ENCODE measurements around the gene NELFB. TPM values are rescaled to one million over a fixed set of nuclear protein-coding genes. Genes with fewer than 3 reads are reported as not detected.

NELFB gene
- total and polyA plus RNA-seq, 4 donors = 30.4 to 56.2 (median 44.2) TPM

GRCh38 chr9:137240318-137240840 is 14.7 kb upstream of the NELFB start:
- peaks cover 0 to 27% (median 9%) of the 10 kb centered on the region in 5 donors for H3K4me1 ChIP-seq (ENCODE audit: control insufficient read depth in 5 of 5, insufficient read depth in 5 of 5, low read length in 5 of 5)

GRCh38 chr9:137240841-137241489 is 14.2 kb upstream of the NELFB start, which contains the start of gene TUBB4B:
TUBB4B (plus strand) TSS chr9:137241287; CDS start chr9:137241361, 74 bp downstream.
- Histone ChIP-seq H3K27ac (ENCODE audit: low read depth in 1 of 2, low read length in 1 of 2) (peak within 1 kb of the TSS; percentile 97), H3K9ac (ENCODE audit: insufficient read depth in 1 of 2, low read length in 2 of 2) (peak within 1 kb of the TSS in 1 of 2 donors; percentile 53), H3K4me1 (ENCODE audit: control insufficient read depth in 5 of 5, insufficient read depth in 5 of 5, low read length in 5 of 5) (peaks cover 0 to 26% (median 9%) of the 10 kb centered on the region in 5 donors), H3K27me3 (ENCODE audit: control insufficient read depth in 3 of 3, insufficient read depth in 3 of 3, low read length in 2 of 3) (no peaks in the 10 kb centered on the region), H3K9me3 (ENCODE audit: control insufficient read depth in 4 of 4, insufficient read depth in 3 of 4, low read length in 3 of 4) (no peaks in the 10 kb centered on the region), H3K4me3 (peak within 1 kb of the TSS; percentile 84), H3K36me3 (ENCODE audit: control insufficient read depth in 4 of 4, insufficient read depth in 4 of 4, low read length in 4 of 4) (peaks cover 0 to 20% (median 12%) of the 10 kb centered on the region in 4 donors)
- ATAC-seq (ENCODE audit: insufficient read depth, low FRiP score) (peak; percentile 87), DNase-seq (peak; percentile 100)
- WGBS, 2 donors = 1% methylated on average over 52 to 67 of the region's 67 CpGs
- no peak for TF ChIP-seq CTCF (IDR thresholded peaks at IDR 0.05; ENCODE audit: control extremely low read depth, extremely low read depth)

More at GRCh38 chr9:137240318-137240840, 14.7 kb upstream of the NELFB start:
- Histone ChIP-seq H3K27me3 (ENCODE audit: control insufficient read depth in 3 of 3, insufficient read depth in 3 of 3, low read length in 2 of 3) (no peaks in the 10 kb centered on the region), H3K9ac (ENCODE audit: insufficient read depth in 1 of 2, low read length in 2 of 2) (peak overlapping the region in 1 of 2 donors; percentile 53), H3K36me3 (ENCODE audit: control insufficient read depth in 4 of 4, insufficient read depth in 4 of 4, low read length in 4 of 4) (peaks cover 0 to 20% (median 12%) of the 10 kb centered on the region in 4 donors), H3K9me3 (ENCODE audit: control insufficient read depth in 4 of 4, insufficient read depth in 3 of 4, low read length in 3 of 4) (no peaks in the 10 kb centered on the region), H3K27ac (ENCODE audit: low read depth in 1 of 2, low read length in 1 of 2) (peak overlapping the region; percentile 97), H3K4me3 (peak overlapping the region; percentile 47)
- no peak for TF ChIP-seq CTCF (IDR thresholded peaks at IDR 0.05; ENCODE audit: control extremely low read depth, extremely low read depth)
- ATAC-seq (ENCODE audit: insufficient read depth, low FRiP score) (peak; percentile 15), DNase-seq (peak; percentile 87 to 91 (median 88))
- WGBS, 2 donors = 0 to 1% methylated on average over 41 to 58 of the region's 58 CpGs

- peak overlapping the region; percentile 84 for H3K4me3 ChIP-seq
- peaks cover 0 to 20% (median 12%) of the 10 kb centered on the region in 4 donors for H3K36me3 ChIP-seq (ENCODE audit: control insufficient read depth in 4 of 4, insufficient read depth in 4 of 4, low read length in 4 of 4)
- H3K9ac ChIP-seq (ENCODE audit: insufficient read depth in 1 of 2, low read length in 2 of 2) = peak overlapping the region in 1 of 2 donors; percentile 49
- H3K9me3 ChIP-seq (ENCODE audit: control insufficient read depth in 4 of 4, insufficient read depth in 3 of 4, low read length in 3 of 4) = no peaks in the 10 kb centered on the region
- H3K27ac ChIP-seq (ENCODE audit: low read depth in 1 of 2, low read length in 1 of 2) = peak overlapping the region; percentile 93 to 94
- H3K4me1 ChIP-seq (ENCODE audit: control insufficient read depth in 5 of 5, insufficient read depth in 5 of 5, low read length in 5 of 5) = peaks cover 0 to 18% (median 6%) of the 10 kb centered on the region in 5 donors
- no peak for DNase-seq
- 2 to 5% methylated on average over 50 to 83 of the region's 83 CpGs for WGBS, 2 donors
- H3K27me3 ChIP-seq (ENCODE audit: control insufficient read depth in 3 of 3, insufficient read depth in 3 of 3, low read length in 2 of 3) = no peaks in the 10 kb centered on the region
- ATAC-seq (ENCODE audit: insufficient read depth, low FRiP score) = no peak
- TF ChIP-seq CTCF (IDR thresholded peaks at IDR 0.05; ENCODE audit: control extremely low read depth, extremely low read depth) = no peak
Measured at GRCh38 chr9:137241490-137242268, 13.4 kb upstream of the NELFB start.
